HCT116 (cell line): ENCODE results near the gene PDE2A. TPM values are rescaled to one million over a fixed set of nuclear protein-coding genes. Genes with fewer than 3 reads are reported as not detected.

Experiments used
- ATAC-seq: fragments of 200-7000 bp; cut with Tn5 transposase; 2 replicates; pipeline ENCODE4 v1.9.1; 2020; ENCODE audit warnings: mild to moderate bottlenecking, moderate library complexity
- BruUV-seq: library from RNA; stranded (reverse); fragments of 400-500 nt; replicated peaks from 2 replicates; lab custom pipeline; 2021; lab: Mats Ljungman, UMichigan
- CTCF ChIA-PET: fragments of 300-600 bp; sonication (Branson Sonifier 250); formaldehyde crosslinking; loops from one replicate; lab custom pipeline; 2021; ENCODE audit warnings: antibody characterized with exemption; lab: Charles Lee
- POLR2A ChIA-PET: fragments of 300-600, 350-600 bp; sonication (Branson Sonifier 250); formaldehyde crosslinking; loops from one replicate; lab custom pipeline; 2021; ENCODE audit warnings: antibody characterized with exemption; lab: Charles Lee
- RAD21 ChIA-PET, 2 experiments: fragments of 300-600 bp; sonication (Branson Sonifier 250); formaldehyde crosslinking; loops; one replicate each; lab custom pipeline; 2023; ENCODE audit warnings: low total read pairs in 2 of 2; ENCODE audit not compliant: uncharacterized antibody in 2 of 2, unreplicated experiment in 2 of 2, low non-redundant PET in 1 of 2; lab: Charles Lee
- DNase-seq: peaks from one replicate; pipeline ENCODE4 v3.0.0-alpha.2; 2010; ENCODE audit warnings: low read depth, low spot score
- H2AFZ ChIP-seq: fragments of 200-600 bp; shearing (Covaris generic), sonication (generic); 2 replicates; pipeline ENCODE4 v1.6.1; 2017; ENCODE audit warnings: low read depth, mixed run types, mixed read lengths, antibody characterized with exemption, low read length; ENCODE audit not compliant: poor library complexity, severe bottlenecking
- H3K27ac ChIP-seq: 2 replicates; pipeline ENCODE4 v1.5.1; 2012; ENCODE audit warnings: low read depth, low read length
- H3K27me3 ChIP-seq: fragments of 200-600 bp; sonication (generic); 2 replicates; pipeline ENCODE4 v1.6.1; 2016; ENCODE audit warnings: mixed run types, low read length, mixed read lengths; ENCODE audit not compliant: insufficient read depth
- H3K36me3 ChIP-seq, 2 experiments: fragments of 200-500 bp in 1 of 2; fragments of 200-600 bp in 1 of 2; sonication (Bioruptor generic) in 1 of 2; sonication (generic) in 1 of 2; 2 replicates each; pipeline versions ENCODE4 v1.5.1 to v1.6.1; 2014 to 2016; ENCODE audit warnings: low read length in 2 of 2, inconsistent platforms in 1 of 2, mixed read lengths in 1 of 2, mixed run types in 1 of 2; ENCODE audit not compliant: insufficient read depth in 2 of 2, control insufficient read depth in 1 of 2
- H3K4me1 ChIP-seq, 2 experiments: fragments of 200-600 bp in 1 of 2; sonication (generic) in 1 of 2; 2 replicates each; pipeline versions ENCODE4 v1.5.1 to v1.6.1; 2012 to 2017; ENCODE audit warnings: low read length in 2 of 2, inconsistent platforms in 1 of 2, mild to moderate bottlenecking in 1 of 2, mixed read lengths in 1 of 2, mixed run types in 1 of 2, moderate library complexity in 1 of 2; ENCODE audit not compliant: insufficient read depth in 2 of 2, control insufficient read depth in 1 of 2
- H3K4me2 ChIP-seq: fragments of 200-600 bp; sonication (generic); 2 replicates; pipeline ENCODE4 v1.6.1; 2017; ENCODE audit warnings: mixed run types, low read length, mixed read lengths
- H3K4me3 ChIP-seq, 2 experiments: fragments of 200-600 bp in 1 of 2; sonication (generic) in 1 of 2; replicated peaks in 1 of 2; 2 replicates each; pipeline ENCODE4 v1.5.1; 2011 to 2016; ENCODE audit warnings: low read length in 2 of 2, control low read depth in 1 of 2, low read depth in 1 of 2, mild to moderate bottlenecking in 1 of 2, mixed read lengths in 1 of 2, mixed run types in 1 of 2
- H3K79me2 ChIP-seq: fragments of 200-600 bp; sonication (generic); 2 replicates; pipeline ENCODE4 v1.6.1; 2017; ENCODE audit warnings: mild to moderate bottlenecking, mixed run types, low read length, moderate library complexity, mixed read lengths; ENCODE audit not compliant: insufficient read depth
- H3K9ac ChIP-seq: fragments of 200-600 bp; sonication (generic); 2 replicates; pipeline ENCODE4 v1.6.1; 2016; ENCODE audit warnings: low read length, mixed read lengths
- H3K9me2 ChIP-seq: fragments of 200-600 bp; sonication (generic), shearing (Covaris generic); 2 replicates; pipeline ENCODE4 v1.6.1; 2017; ENCODE audit warnings: mixed run types, mild to moderate bottlenecking, moderate library complexity; ENCODE audit not compliant: insufficient read depth
- H3K9me3 ChIP-seq, 2 experiments: fragments of 200-500 bp in 1 of 2; fragments of 200-600 bp in 1 of 2; sonication (Bioruptor generic) in 1 of 2; sonication (generic) in 1 of 2; 2 replicates each; pipeline ENCODE4 v1.6.1; 2014 to 2017; ENCODE audit warnings: low read length in 2 of 2, mixed read lengths in 2 of 2, inconsistent platforms in 1 of 2, low read depth in 1 of 2, mild to moderate bottlenecking in 1 of 2, mixed run types in 1 of 2, moderate library complexity in 1 of 2; ENCODE audit not compliant: control insufficient read depth in 1 of 2, insufficient read depth in 1 of 2
- H4K20me1 ChIP-seq: fragments of 200-600 bp; sonication (generic), shearing (Covaris generic); 2 replicates; pipeline ENCODE4 v1.6.1; 2017; ENCODE audit warnings: mixed run types, mild to moderate bottlenecking, moderate library complexity; ENCODE audit not compliant: insufficient read depth
- CEBPB ChIP-seq: IDR thresholded peaks from 2 replicates; pipeline ENCODE4 v1.6.1; 2012; ENCODE audit warnings: low read depth
- EZH2 ChIP-seq: fragments of 200-600 bp; sonication (generic); IDR thresholded peaks from 2 replicates; pipeline ENCODE4 v1.6.1; 2017; ENCODE audit warnings: antibody characterized with exemption, mixed run types
- EZH2phosphoT487 ChIP-seq: fragments of 200-600 bp; IDR thresholded peaks from 2 replicates; pipeline ENCODE4 v1.6.1; 2018; ENCODE audit warnings: antibody characterized with exemption, borderline replicate concordance
- JUND ChIP-seq: IDR thresholded peaks from 2 replicates; pipeline ENCODE4 v1.6.1; 2012
- RAD21 ChIP-seq: IDR thresholded peaks from 2 replicates; pipeline ENCODE4 v1.6.1; 2012; ENCODE audit warnings: low read depth, mild to moderate bottlenecking
- SRF ChIP-seq: IDR thresholded peaks from 2 replicates; pipeline ENCODE4 v1.6.1; 2012; ENCODE audit warnings: low read depth
- TCF7L2 ChIP-seq: IDR thresholded peaks from 2 replicates; pipeline ENCODE4 v1.7.0; 2011; ENCODE audit warnings: borderline replicate concordance, inconsistent platforms; ENCODE audit not compliant: insufficient read depth, insufficient read length; ENCODE audit errors: extremely low read depth
- ZFX ChIP-seq: fragments of 450-650 bp; IDR thresholded peaks from 2 replicates; pipeline ENCODE4 v1.6.1; 2017
- intact Hi-C: fragments of 100-400 bp; cut with micrococcal nuclease; formaldehyde crosslinking; loops from 2 replicates; pipeline ENCODE4 v1.10.0; 2022
- total RNA-seq: library from RNA; stranded (reverse); gene quantifications from one replicate; pipeline ENCODE4 v1.2.1, GENCODE V29; 2021; ENCODE audit not compliant: unreplicated experiment
- TF ChIP-seq, protein P1 (sequence below): IDR thresholded peaks from 2 replicates; pipeline ENCODE4 v1.6.1; 2012; ENCODE audit warnings: low read depth
- TF ChIP-seq, protein P2 (sequence below), 3 experiments: fragments of 200-600 bp in 1 of 3; sonication (generic) in 1 of 3; IDR thresholded peaks in 2 of 3; conservative IDR thresholded peaks in 1 of 3; 2 replicates each; pipeline ENCODE4 v1.5.1; 2012 to 2017; ENCODE audit warnings: low read depth in 2 of 3, low read length in 2 of 3, antibody characterized with exemption in 1 of 3, borderline replicate concordance in 1 of 3, control low read depth in 1 of 3, mild to moderate bottlenecking in 1 of 3, mixed read lengths in 1 of 3, mixed run types in 1 of 3, moderate library complexity in 1 of 3; ENCODE audit not compliant: insufficient read depth in 1 of 3

Gene PDE2A
- total RNA-seq, 1 experiment from 2014 or later: 7.6 TPM

DNA sequence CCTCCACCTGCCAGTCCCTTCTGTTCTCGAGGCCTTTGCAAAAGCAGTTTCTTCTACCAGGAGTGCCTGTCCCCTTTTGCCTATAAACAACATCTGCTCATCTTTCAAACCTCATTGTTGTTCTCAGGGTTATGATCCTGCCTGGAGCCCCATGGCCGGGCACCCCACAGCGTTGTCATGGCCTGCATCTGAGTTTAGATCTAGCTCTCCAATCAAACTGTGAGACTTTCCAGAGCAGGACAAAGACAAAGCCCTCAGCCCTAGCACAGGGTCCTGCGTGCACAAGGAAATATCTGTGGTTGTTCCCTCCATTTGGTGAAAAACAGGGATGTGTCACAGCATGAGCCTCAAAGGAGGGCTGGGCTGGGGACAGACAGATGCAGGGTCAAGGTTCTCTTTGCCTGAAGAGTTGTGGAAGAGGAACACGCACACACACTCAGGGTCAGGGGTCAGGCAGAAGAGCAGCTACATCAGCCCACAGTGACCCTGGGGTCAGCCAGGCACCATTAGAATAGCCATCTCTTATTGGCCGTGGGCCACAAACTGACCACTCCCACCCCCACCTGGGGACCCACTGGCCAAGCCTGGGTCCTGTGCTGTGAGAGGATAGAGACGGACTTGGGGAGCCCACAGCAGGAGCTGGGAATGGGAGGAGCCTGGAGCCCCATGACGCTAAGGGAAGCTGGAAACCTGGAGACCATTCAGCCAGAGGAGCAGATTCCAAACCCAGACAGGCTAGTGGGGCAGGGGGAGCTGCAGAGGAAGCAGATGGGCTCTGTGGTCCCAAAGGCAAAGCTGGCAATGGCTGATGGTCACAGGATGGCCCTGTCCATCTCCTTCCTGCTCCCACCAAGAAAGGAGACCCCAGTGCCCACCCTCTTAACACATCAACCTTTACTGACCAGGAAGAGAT is 99.4 kb downstream of the PDE2A start (continued):
- TF ChIP-seq, protein P1, sequence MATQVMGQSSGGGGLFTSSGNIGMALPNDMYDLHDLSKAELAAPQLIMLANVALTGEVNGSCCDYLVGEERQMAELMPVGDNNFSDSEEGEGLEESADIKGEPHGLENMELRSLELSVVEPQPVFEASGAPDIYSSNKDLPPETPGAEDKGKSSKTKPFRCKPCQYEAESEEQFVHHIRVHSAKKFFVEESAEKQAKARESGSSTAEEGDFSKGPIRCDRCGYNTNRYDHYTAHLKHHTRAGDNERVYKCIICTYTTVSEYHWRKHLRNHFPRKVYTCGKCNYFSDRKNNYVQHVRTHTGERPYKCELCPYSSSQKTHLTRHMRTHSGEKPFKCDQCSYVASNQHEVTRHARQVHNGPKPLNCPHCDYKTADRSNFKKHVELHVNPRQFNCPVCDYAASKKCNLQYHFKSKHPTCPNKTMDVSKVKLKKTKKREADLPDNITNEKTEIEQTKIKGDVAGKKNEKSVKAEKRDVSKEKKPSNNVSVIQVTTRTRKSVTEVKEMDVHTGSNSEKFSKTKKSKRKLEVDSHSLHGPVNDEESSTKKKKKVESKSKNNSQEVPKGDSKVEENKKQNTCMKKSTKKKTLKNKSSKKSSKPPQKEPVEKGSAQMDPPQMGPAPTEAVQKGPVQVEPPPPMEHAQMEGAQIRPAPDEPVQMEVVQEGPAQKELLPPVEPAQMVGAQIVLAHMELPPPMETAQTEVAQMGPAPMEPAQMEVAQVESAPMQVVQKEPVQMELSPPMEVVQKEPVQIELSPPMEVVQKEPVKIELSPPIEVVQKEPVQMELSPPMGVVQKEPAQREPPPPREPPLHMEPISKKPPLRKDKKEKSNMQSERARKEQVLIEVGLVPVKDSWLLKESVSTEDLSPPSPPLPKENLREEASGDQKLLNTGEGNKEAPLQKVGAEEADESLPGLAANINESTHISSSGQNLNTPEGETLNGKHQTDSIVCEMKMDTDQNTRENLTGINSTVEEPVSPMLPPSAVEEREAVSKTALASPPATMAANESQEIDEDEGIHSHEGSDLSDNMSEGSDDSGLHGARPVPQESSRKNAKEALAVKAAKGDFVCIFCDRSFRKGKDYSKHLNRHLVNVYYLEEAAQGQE: no peak
- TF ChIP-seq EZH2: no peak

DNA sequence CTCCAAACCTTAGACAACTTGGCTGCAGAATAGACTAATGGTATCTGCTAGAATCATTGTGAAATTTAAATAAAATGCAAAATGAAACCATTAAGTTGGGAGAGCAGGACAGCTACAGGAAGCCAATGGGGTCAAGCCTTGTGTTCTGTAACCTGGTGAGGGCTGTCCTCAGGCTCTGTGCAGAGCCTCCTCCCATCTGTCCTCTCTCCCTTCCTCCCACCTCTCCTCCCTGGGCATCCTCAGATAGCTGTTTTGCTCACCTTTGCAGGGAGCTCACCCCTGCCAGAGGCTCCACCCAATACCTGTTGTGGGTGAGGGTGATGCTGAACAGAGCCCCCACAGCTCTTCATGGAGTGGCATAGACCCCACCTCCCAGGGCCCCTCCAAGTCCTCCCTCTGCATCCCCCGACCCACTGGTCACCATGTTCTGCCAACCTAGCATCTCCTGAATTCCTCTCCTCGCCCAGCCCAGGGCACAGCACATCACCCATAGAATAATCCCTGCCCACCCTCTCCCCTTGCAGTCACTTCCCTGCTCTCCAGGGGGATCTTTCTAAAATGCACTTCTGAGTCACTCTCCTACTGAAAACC is 100.3 kb downstream of the PDE2A start:
- POLR2A ChIA-PET: no interaction called here
- no peaks in the 10 kb centered on the region for H3K79me2 ChIP-seq
- H3K4me1 ChIP-seq: peaks cover 0 to 9% of the 10 kb centered on the region in 2 experiments; a peak in 2 of 4 replicates
- H4K20me1 ChIP-seq: no peaks in the 10 kb centered on the region
- CTCF ChIA-PET: interaction anchor here (0.6 to 4.7 kb wide), 15 partner anchors 12 to 588 kb away, joined by 3 to 53 read pairs (median 3); partner anchors contain the start of gene CLPB
- H3K4me2 ChIP-seq: no peak overlapping the region
- TF ChIP-seq CEBPB (no peak), JUND (no peak), TCF7L2 (no peak), SRF (no peak), ZFX (no peak), EZH2phosphoT487 (no peak), RAD21 (no peak)
- TF ChIP-seq, protein P2, sequence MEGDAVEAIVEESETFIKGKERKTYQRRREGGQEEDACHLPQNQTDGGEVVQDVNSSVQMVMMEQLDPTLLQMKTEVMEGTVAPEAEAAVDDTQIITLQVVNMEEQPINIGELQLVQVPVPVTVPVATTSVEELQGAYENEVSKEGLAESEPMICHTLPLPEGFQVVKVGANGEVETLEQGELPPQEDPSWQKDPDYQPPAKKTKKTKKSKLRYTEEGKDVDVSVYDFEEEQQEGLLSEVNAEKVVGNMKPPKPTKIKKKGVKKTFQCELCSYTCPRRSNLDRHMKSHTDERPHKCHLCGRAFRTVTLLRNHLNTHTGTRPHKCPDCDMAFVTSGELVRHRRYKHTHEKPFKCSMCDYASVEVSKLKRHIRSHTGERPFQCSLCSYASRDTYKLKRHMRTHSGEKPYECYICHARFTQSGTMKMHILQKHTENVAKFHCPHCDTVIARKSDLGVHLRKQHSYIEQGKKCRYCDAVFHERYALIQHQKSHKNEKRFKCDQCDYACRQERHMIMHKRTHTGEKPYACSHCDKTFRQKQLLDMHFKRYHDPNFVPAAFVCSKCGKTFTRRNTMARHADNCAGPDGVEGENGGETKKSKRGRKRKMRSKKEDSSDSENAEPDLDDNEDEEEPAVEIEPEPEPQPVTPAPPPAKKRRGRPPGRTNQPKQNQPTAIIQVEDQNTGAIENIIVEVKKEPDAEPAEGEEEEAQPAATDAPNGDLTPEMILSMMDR (IDR thresholded peaks at IDR 0.05 in 2 of 3, conservative IDR thresholded peaks at IDR 0.05 in 1 of 3; ENCODE audit: borderline replicate concordance in 1 of 3, insufficient read depth in 1 of 3, low read depth in 2 of 3, low read length in 2 of 3): no peak
- intact Hi-C loops: loop anchor here (1.0 kb wide), 2 partner anchors 92 to 103 kb away; no protein-coding TSS in a partner anchor
- H3K4me3 ChIP-seq: no peak overlapping the region
- H2AFZ ChIP-seq: no peak overlapping the region
- no peak overlapping the region for H3K27ac ChIP-seq
- H3K9ac ChIP-seq: no peak overlapping the region
- H3K9me2 ChIP-seq: no peaks in the 10 kb centered on the region
- no peaks in the 10 kb centered on the region for H3K36me3 ChIP-seq
- ATAC-seq (peak; percentile 21; the same call in 1 of the 2 replicates), DNase-seq (no peak)
- BruUV-seq: no TSS peak
- H3K27me3 ChIP-seq: no peaks in the 10 kb centered on the region
- no peaks in the 10 kb centered on the region for H3K9me3 ChIP-seq
- RAD21 ChIA-PET: interaction anchor here (0.5 to 1.3 kb wide), 4 partner anchors 11 to 110 kb away, joined by 3 to 6 read pairs (median 4); no protein-coding TSS in a partner anchor
